ENCODE data around the gene CA9.

The CA9 gene

DNA sequence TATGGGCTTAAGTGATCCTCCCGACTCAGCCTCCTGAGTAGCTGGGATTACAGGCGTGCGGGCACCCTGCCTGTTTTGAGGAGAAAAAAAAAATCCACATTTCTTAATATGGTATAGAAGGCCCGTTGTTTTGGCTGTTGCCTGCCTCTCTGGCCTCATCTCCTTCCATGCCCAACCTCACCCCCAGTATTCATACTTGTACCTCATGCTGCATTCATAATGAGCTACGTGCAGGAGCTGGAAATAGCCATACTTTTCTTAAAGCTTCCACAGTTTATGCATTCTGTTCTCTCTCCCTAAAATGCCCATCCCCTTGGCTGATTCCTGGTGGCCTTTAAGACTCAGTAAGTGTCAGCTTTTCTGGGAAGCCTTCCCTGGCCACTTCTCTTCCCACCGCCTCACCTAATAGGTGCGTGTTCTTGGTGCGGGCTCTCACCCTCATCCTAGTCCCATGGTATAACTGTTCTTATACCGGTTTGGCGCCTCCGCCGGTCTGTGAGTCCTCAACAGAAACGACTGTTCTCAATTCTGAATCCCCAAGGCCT, 18.1 kb downstream of the CA9 start:
- no peak for DNase-seq (ENCODE audit: low spot score)

DNA sequence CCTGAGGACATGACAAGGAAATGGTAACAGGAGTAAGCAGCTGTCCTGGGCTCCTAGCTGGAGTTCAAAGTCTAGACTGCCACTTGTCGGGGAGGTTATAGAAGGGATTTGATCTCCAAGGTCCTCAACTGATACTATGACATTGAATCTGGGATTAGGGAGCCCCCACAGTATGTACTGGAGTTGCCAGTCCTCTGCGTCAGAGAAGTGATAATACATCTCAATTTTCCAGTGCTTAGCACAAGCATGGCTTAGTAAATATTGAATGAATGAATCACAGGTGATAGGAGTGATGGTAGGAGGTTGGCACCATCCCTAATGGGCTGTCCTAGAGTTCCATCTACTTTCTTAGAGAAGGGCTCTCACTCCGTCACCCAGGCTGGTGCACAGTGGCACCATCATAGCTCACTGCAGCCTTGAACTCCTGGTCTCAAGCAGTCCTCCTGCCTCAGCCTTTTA, 22.2 kb downstream of the CA9 start:
- DNase-seq (ENCODE audit: low spot score), result no peak

DNA sequence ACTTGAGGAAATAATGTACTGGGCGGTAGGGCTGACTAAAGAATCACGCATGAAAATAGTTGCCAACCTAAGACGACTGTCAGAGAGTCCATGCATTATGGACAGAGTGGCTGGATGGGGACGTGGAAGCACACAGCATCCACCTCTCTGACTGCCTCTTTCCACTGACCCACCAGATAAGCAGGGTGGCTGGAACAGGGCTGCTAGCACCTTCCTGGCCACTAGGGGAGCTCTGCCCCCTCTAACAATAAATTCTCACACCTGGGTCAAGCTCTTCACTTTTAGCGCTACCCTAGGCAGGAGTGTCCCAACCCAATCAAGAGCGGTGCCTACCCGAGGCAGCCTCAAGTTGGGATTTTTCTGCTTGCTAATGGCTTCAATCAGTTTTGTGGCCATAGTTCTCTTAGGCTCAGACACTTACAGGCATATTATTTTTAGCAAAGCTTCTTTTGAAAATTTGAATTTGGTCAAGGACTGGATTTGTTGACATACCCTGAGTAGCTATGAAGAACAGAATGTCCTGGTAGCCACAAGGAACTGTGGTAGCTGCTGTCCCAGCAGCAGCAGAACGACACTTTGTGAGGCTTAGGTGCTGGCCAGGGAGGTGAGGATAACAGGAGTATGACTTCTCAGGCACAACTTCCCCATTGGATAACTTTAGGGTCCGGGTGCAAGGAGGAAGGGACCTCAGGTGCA, 22.9 kb downstream of the CA9 start:
- DNase-seq (ENCODE audit: low spot score), result peak; percentile 60

DNA sequence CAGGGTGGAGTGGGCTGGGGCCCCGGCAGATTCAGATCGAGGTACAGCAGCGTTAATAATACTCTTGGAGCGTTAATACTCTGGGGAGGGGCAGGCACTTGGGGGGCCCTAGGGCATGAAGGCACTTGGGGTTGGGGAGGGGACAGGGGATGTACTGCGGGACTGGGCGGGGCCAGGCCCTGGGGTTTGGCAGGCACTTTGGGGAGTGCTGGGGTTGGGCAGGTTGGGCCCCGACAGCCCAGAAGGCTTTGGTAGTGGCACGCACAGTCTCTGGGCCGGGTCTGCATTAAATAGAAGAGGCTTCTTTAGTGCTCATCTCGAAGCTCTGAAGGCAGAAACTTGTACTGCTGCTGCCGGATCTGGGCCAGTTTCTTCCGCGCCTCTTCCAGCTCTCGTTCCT, 23.8 kb downstream of the CA9 start:
- no peak for DNase-seq (ENCODE audit: low spot score)

- DNase-seq (ENCODE audit: low spot score), result no peak
Measured at GRCh38 chr9:35698231-35698630, 24.5 kb downstream of the CA9 start.

GRCh38 chr9:35700031-35700430, 26.3 kb downstream of the CA9 start:
- DNase-seq (ENCODE audit: low spot score), result no peak

DNA sequence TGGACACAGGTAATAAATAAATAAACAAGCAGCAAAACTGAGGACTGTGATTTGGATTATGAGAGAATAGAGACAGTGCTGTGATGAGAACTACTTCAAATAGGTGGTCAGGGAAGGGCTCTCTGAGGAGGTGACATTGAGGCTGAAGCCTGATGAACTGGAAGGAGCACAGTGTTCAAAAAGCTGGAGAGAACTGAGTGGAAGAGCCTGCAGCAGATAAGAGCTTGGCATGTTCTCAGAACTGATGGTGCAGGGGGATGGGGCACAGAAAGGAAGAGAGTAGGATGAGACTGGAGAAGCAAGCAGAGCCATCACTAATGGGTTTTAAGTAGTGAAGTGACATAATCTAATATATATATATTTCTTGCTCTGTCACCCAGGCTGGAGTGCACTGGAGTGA, 27.2 kb downstream of the CA9 start:
- no peak for DNase-seq (ENCODE audit: low spot score)

- DNase-seq (ENCODE audit: low spot score), result no peak
Measured at GRCh38 chr9:35702696-35703095, 29.0 kb downstream of the CA9 start.

GRCh38 chr9:35703906-35704672, 30.4 kb downstream of the CA9 start:
- no peak for DNase-seq (ENCODE audit: low spot score)

DNA sequence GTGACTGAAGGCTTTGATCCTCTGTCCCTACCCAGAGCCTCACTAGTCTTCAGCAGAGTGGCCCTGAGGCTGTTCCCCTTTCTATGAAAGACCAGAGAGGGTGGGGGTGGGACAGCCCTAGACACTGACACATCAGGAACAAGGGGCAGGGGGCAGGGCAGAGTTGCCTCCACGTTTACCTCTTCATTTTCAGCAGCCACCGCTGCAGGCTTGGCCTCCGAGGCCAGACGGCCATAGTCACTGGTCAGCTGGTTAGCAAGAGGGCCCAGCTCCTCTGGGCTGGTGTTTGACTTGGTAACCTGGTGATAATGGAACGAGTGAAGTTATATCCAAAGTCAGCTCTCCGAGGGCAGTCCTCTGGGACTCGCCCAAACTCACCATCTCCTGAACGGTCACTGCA, 31.6 kb downstream of the CA9 start:
- DNase-seq (ENCODE audit: low spot score), result no peak

DNA sequence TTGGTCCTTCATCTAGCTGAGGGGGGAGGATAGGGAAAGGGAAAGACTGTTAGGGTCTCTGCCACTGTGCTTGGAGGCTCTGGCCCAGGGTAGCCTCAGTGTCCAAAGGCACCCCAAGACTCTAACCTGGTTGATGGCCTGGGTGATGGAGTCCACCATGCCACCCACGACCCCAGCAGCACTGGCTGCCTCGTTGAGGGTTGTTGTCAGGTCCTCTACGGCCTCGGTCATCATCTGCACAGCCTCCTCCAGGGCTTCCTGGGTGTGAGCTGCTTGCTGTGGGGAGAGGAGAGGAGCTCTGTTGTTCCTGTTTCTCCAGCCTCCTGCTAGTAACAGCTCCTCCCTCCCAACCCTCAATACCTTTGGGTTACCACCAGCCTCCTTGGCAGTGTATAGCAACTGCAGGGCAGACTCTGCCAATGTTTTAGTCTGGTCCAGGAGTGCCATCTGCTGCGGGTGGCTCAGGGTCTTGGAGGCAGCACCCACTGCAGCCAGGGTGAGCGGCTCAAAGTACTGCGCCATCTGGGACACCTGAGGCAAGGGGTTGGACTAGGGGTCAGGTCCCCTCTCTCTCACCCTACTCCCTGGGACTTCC, 32.2 kb downstream of the CA9 start:
- DNase-seq (ENCODE audit: low spot score), result no peak

- no peak for DNase-seq (ENCODE audit: low spot score)
Measured at GRCh38 chr9:35706951-35707350, 33.2 kb downstream of the CA9 start.

- DNase-seq (ENCODE audit: low spot score), result no peak
Measured at GRCh38 chr9:35708146-35708545, 34.4 kb downstream of the CA9 start.

DNA sequence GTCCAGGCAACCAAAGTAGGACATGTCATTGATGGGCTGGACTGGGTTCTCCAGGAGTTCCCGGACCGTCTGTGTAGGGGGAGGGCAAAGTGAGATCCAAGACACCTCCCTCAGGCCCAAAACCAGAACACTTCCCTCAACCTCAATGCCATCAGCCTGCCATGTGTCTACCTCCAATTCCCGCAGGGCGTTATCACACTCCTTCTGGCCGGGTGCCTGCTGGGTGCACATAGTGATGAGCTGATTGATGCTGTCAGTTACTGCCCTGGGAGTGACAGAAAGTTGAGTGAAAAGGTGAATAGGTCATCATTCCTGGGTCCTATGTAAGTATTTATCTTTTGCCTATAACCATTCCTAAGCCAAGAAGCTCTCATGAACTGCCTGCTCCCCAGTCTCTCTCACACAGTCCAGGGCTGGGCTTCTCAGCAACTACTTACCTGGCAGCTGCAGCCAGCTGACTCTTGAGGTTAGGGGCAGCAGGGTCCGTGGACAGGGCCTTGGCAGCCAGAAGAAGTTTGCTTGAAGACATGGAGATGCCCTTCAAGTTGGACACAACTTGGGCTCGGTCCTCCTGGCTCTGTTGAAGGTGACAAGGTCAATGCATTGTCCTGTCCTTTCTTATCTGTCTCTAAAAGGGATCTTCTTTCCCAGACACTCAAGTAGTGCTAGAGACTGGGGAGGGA, 37.2 kb downstream of the CA9 start:
- no peak for DNase-seq (ENCODE audit: low spot score)

GRCh38 chr9:35711501-35712428, 38.0 kb downstream of the CA9 start:
- no peak for DNase-seq (ENCODE audit: low spot score)

DNA sequence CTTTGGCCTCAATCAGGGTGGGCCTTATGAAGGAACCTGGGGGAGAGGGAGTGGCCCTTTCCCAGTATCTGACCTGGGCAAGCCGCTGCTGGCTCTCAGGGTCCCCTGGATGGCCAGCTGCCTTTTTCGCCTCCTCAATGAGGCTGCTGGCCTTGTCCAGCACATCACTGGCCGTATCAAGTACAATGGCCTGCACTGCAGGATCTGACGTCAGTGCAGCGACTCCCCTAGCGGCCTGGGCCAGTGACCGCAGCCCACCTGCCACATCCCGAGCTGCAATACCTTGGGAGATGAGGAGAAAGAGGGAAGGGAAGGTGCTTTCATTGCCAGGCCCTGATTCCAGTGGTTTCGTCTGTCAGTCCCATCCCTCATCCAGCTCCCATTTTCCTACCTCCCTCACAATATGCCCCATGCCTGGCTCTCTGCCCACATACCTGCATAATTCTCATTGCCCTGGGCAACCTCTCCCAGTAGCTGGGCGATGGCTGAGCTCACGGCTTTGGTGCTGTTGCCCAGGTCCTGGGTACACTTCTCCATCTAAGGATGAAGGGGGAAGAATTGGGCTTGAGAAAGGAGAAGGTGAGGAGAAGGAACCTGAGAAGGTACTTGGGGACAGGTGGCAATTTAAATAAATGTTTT, 39.2 kb downstream of the CA9 start:
- DNase-seq (ENCODE audit: low spot score), result no peak

DNA sequence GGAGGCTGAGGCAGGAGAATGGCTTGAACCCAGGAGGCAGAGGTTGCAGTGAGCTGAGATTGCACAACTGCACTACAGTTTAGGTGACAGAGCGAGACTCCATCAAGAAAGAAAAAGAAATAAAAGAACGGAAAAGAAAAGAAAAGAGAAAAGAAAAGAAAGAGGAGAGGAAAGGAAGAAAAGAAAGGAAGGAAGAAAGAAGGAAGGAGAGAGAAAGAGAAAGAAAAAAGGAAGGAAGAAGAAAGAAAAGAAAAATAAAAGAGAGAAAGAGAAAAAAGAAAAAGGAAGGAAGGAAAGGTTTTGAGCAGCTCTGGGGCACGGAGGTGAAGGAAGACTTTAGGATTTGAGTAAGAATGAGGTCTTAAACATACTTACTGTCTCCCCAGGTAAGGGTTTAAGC, 39.9 kb downstream of the CA9 start:
- DNase-seq (ENCODE audit: low spot score), result no peak

GRCh38 chr9:35714123-35714522, 40.4 kb downstream of the CA9 start:
- no peak for DNase-seq (ENCODE audit: low spot score)

GRCh38 chr9:35714579-35715252, 41.0 kb downstream of the CA9 start:
- no peak for DNase-seq (ENCODE audit: low spot score)

GRCh38 chr9:35716230-35716629, 42.5 kb downstream of the CA9 start:
- no peak for DNase-seq (ENCODE audit: low spot score)

Measured in CD4-positive, alpha-beta T cell treated with Interleukin-6 at 100 ng/mL for 8 hours (primary cell).